K562 (cell line): ENCODE data around the gene UNKL. TPM values are rescaled to one million over a fixed set of nuclear protein-coding genes. Genes with fewer than 3 reads are reported as not detected.

Source experiments
- ZNF384 ChIP-seq: IDR thresholded peaks from 2 replicates; pipeline ENCODE4 v1.6.1; 2012; ENCODE audit warnings: low read depth, low read length, improper control_type of control experiment
- polyA plus RNA-seq, 8 experiments: library from polyadenylated mRNA; depleted of rRNA in 4 of 8; stranded (reverse) in 5 of 8; unstranded in 3 of 8; fragments of >200 nt; fragmentation: Nextera tagmentation in 2 of 8; fragmentation: Illumina TruSeq in 1 of 8; extraction: Ambion mirVana in 2 of 8; extraction: Trizol in 1 of 8; gene quantifications; 2 replicates each; pipeline versions ENCODE4 v1.2.1 to v1.2.3, GENCODE V29; 2011 to 2014; ENCODE audit warnings: inconsistent platforms in 1 of 8, missing spikeins in 1 of 8
- total RNA-seq, 7 experiments: library from RNA; depleted of rRNA in 6 of 7; stranded (reverse); fragments of >200 nt in 6 of 7; fragmentation: Illumina TruSeq in 2 of 7; extraction: Trizol in 2 of 7; gene quantifications; 2 replicates each; pipeline versions ENCODE4 v1.2.1 to v1.2.3, GENCODE V29; 2011 to 2021; ENCODE audit warnings: low replicate concordance in 1 of 7
- TF ChIP-seq, protein P1 (sequence below), 2 experiments: fragments of 450-650 bp in 1 of 2; sonication (generic) in 1 of 2; formaldehyde crosslinking in 1 of 2; IDR thresholded peaks; 2 replicates each; pipeline versions ENCODE4 v1.7.1 to v1.9.0; 2016 to 2022; ENCODE audit warnings: inconsistent platforms in 1 of 2, mild to moderate bottlenecking in 1 of 2, missing genetic modification reagents in 1 of 2

The UNKL gene
- total and polyA plus RNA-seq, 9 of the 15 experiments (the other 6 are each of a cell fraction or from before 2014, with no cell fraction given): 0.37 to 30.2 (median 5.1) TPM

DNA sequence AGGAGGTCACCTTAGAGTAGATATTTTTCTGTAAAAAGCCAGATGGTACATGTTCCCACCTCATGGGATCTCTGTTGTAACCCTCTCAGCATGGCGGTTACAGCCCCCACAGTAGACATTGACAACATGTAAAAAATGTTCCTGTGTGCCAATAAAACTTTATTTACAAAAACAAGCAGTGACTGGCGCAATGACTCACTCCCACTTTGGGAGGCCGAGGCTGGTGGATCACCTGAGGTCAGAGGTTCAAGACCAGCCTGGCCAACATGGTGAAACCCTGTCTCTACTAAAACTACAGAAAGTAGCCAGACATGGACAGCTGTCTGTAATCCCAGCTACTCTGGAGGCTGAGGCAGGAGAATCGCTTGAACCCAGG is 25.2 kb upstream of the UNKL start (continued):
- TF ChIP-seq, protein P1, sequence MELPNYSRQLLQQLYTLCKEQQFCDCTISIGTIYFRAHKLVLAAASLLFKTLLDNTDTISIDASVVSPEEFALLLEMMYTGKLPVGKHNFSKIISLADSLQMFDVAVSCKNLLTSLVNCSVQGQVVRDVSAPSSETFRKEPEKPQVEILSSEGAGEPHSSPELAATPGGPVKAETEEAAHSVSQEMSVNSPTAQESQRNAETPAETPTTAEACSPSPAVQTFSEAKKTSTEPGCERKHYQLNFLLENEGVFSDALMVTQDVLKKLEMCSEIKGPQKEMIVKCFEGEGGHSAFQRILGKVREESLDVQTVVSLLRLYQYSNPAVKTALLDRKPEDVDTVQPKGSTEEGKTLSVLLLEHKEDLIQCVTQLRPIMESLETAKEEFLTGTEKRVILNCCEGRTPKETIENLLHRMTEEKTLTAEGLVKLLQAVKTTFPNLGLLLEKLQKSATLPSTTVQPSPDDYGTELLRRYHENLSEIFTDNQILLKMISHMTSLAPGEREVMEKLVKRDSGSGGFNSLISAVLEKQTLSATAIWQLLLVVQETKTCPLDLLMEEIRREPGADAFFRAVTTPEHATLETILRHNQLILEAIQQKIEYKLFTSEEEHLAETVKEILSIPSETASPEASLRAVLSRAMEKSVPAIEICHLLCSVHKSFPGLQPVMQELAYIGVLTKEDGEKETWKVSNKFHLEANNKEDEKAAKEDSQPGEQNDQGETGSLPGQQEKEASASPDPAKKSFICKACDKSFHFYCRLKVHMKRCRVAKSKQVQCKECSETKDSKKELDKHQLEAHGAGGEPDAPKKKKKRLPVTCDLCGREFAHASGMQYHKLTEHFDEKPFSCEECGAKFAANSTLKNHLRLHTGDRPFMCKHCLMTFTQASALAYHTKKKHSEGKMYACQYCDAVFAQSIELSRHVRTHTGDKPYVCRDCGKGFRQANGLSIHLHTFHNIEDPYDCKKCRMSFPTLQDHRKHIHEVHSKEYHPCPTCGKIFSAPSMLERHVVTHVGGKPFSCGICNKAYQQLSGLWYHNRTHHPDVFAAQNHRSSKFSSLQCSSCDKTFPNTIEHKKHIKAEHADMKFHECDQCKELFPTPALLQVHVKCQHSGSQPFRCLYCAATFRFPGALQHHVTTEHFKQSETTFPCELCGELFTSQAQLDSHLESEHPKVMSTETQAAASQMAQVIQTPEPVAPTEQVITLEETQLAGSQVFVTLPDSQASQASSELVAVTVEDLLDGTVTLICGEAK (IDR thresholded peaks at IDR 0.05): peak; percentile 98
- TF ChIP-seq, protein P1 (CRISPR knock-in tag; IDR thresholded peaks at IDR 0.05): peak; percentile 98
- TF ChIP-seq ZNF384: peak; percentile 47; the same call in 1 of the 2 replicates
